Endometrial microvascular endothelial cells (primary cell): ENCODE results near the gene ZNF18. TPM values are rescaled to one million over a fixed set of nuclear protein-coding genes. Genes with fewer than 3 reads are reported as not detected.

Experiments
- in situ Hi-C: cut with HindIII; loops from 2 replicates; pipeline ENCODE4 v1.10.0; 2017; ENCODE audit warnings: low sequenced_read_pairs, low pct_unique_long_range_greater_than_20kb; ENCODE audit errors: inconsistent ontology term
- total RNA-seq: library from RNA; depleted of rRNA; stranded (reverse); fragments of >200 nt; gene quantifications from one replicate; pipeline ENCODE4 v1.2.3, GENCODE V29; 2015; ENCODE audit errors: inconsistent ontology term

ZNF18 gene, protein sequence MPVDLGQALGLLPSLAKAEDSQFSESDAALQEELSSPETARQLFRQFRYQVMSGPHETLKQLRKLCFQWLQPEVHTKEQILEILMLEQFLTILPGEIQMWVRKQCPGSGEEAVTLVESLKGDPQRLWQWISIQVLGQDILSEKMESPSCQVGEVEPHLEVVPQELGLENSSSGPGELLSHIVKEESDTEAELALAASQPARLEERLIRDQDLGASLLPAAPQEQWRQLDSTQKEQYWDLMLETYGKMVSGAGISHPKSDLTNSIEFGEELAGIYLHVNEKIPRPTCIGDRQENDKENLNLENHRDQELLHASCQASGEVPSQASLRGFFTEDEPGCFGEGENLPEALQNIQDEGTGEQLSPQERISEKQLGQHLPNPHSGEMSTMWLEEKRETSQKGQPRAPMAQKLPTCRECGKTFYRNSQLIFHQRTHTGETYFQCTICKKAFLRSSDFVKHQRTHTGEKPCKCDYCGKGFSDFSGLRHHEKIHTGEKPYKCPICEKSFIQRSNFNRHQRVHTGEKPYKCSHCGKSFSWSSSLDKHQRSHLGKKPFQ
- 10.1 TPM for total RNA-seq

DNA sequence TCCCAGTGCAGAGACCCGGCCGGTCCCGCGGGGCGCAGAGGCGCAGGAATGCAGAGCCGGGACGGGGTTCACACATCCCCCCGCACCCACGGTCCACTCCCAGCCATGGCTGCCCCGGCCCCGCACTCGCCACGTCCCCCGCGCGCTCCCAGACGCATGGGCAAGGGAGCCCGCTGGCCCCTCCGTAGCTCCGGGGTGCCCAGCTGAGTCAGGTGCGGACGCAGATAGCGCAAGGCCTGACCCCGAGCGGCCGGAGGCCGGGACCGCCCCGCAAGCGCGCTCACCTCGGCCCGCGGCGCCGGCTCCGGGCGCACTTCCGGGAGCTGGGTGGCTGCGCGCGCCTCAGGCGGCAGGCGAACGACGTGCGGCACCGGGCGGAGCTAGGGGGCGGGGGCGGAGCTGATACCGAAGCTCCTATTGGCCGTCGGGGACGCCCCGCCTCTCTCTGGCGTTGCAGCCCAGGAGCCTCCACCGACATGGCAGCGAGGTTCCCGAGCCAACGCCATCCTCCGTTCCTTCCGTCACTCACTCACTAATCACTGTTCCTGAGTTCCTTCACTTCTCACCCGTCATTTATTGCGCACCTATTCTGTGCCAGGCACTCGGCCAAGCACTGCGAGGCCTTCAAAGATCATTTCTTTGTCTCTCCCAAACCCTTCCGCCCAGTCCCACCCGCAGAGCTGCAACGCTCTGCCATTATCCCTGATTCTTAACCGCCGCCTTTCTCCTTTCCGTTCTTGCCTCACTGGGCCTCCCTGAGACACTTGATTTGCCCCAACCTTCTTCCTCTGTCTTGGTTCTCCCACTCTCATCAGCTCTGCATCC is at the start of gene ZNF18:
TSS of gene ZNF18 (minus strand) at position 329 of the 825 bp plus-strand sequence. CDS start 4,646 bp downstream, outside the sequence.
- in situ Hi-C loops: no loop called here

DNA sequence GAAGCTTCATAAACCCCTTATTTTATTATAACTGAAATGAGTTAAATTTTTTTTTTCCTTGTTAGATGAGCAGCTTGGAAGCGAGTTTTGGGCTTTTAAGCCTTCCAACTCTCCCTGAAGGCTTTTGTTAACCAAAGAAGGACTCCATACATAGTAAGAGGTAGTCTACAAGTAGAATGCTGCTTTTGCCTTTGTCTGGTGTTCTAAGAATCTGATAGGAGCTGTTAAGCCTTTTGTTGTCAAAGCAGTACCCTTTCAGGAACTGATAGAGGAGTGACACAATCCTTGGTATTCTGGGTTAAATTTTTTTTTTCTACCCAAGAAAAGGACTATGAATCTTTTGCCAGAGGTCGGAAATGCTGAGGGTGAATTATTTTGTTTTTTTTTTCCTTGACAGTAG is 49.5 kb upstream of the ZNF18 start:
- in situ Hi-C loops: no loop called here

DNA sequence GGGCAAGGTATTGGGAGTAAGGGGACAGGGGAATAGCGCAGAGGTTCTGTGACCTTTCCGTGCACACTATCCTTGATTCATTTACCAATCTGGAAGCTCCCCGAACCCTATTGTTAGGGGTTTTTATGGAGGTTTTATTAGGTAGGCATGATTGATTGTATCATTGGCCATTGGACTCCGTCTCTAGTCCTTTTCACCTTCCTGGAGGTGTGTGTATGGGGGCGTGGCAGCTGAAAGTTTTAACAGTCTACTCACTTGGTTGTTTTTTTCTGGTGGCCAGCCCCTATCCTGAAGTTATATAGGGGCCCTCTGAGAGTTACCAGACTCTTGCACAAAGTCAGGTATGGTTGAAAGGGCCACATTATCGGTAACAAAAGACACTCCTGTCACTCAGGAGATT is 46.4 kb upstream of the ZNF18 start:
- in situ Hi-C loops: no loop called here

DNA sequence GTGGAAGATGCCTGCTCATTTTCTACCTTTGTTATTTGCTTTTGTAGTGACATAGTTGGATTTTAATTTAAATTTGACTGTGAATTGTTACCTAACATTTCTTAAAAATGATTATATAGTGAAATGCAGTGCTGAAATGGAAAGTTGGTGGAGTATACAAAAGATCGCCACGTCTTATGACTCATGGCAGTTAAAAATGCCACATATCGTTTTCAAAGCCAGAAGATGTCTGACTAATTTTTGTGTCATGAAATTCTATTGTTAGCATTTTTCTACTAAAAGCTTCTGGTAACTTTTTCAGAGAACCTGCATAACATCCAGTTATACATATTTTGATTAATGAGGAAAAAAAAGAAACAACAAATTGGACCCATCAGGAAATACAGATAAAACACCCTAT is 44.0 kb upstream of the ZNF18 start:
- in situ Hi-C loops: no loop called here

DNA sequence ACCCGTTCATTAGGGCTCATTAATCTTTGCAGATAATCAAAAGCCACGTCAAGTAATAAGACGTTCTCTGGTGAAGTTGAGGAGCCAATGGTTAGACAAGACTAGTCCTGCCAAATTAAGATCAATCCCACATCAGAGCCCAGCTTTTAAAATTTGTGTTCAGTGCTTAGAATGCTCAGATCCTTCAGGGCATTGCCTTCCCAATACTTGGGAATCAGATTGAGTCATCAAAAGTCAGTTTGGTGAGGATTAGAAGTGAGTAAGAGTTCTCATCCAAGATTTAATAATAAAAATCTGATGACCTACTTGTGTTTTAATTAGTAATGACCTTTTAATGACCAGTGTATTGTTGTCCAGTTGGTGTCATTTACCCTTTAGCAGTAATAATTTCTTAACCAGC is 43.2 kb upstream of the ZNF18 start:
- in situ Hi-C loops: no loop called here

DNA sequence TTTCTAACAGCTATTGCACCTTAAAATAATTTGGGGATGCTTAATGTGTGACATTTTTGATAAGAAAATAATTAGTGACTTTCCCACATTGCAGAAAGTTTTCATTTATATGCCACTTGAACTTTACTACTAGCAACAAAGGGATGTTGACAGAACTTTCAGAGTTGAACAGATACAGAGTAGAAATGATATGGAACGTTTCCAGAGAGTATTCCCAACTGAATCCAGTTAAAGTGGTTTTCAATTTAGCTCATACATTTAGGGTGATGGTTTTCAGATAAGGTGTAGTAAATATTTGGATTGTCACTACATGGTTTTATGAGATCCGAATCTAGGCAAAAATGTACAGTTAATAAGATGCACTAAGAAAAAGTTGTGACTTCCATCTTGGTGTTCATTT is 40.7 kb upstream of the ZNF18 start:
- in situ Hi-C loops: no loop called here

DNA sequence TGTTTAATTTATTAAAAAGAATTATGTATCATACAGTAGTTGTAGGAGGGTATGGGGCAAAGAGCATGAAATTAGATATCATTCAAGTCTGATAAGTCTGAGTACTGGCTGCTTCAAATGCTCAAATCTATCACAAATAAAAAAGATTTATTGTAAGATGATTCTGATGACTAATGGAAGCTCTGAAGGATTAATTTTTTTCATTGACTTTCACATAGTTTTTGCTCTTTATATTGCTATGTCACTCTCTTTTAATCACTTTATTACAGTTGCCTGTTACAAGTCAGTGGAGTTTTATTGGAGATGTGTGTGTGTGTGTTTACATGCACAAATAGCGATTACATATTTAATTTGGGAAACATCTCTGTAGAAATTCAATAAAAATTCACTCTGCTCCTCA is 38.4 kb upstream of the ZNF18 start:
- in situ Hi-C loops: no loop called here

DNA sequence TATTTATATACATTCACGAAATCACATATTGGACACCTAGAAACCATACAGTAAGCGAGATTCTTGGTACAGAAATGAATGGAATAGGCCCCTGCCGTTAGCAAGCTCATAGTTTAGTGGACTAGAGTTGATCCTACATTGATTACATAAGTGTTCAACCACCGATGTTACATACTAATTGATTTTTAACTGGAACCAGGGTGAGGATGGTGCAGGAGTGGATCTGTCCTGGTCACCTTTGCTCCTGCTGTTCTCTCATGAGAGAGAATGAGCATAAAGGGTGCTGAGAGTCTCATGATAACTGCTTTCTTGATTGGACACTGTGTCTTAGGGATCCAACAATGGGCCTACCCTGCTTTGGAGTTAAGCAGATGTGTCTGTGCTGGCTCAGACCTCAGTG is 37.3 kb upstream of the ZNF18 start:
- in situ Hi-C loops: no loop called here

DNA sequence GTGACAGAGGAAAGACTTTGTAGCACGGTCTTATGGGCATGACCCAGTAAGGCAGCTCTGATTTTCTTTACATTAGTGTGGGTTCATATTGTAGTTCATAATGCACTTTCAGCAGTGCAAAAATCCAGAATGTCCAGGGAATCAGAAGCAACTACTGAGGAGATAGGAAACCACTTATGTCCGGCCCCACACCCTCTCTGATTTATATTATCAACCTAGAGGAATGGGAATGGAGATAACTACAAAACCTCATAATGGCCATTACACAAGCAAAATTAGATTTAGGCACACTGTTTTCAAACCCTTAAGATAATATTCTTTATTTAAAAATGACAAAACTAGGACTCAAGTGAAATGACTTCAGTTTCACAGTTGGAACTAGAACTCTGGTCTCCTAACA is 31.3 kb upstream of the ZNF18 start:
- in situ Hi-C loops: no loop called here

DNA sequence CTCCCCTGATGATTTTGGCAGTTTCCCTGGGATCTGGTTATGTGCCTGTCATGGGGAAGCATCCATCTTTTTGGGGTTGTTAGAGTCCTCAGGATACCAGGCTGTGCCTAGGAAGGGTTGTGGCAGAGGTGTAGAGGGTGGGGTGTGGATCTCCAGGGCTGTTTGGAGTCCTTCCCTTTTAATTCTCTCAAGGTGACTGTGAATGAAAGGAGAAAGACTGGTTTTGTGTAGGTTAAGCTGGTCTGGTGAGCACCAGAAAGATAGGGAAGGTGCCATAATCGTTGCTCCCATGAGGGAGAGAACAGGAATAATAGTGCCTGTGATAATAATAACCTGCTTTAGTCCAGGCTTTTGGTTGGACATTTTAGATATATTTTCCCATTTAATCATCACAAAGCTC is 30.4 kb upstream of the ZNF18 start:
- in situ Hi-C loops: no loop called here

DNA sequence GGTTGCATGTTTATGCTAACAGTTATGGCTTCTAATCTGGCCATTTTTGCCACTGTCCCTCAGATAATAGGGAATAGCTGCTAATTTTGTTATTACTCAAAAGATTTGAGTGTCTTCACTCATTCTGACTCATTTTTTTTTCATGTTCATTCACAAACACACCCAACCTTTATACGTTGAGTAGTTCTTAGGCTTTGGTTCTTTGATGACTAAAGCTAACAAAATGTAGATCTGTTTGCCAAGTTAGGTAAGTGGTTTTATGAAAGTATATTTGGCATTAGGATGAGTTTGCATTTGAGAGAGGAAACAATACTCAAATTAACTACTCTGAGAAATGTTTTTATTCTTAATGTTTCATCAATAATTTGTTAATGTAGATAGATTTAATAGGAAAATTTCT is 27.1 kb upstream of the ZNF18 start:
- in situ Hi-C loops: no loop called here

DNA sequence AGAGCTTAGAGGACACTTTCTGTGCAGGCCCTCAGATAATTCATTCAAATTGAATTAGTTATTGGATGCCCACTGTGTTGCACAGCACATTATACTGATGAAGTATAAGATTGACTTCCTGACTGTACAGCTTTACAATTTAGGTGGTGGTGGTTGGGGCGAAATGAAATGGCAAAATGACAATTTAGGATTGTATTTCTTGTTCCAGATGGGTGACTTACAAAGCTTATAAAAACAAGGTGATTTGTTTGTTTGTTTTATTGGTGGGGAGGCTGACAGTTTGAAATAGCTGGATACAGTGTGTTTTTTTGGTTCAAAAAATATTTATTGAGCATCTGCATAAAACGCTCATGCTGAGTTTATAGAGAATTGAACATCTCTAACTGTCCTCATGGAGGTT is 25.0 kb upstream of the ZNF18 start:
- in situ Hi-C loops: no loop called here

DNA sequence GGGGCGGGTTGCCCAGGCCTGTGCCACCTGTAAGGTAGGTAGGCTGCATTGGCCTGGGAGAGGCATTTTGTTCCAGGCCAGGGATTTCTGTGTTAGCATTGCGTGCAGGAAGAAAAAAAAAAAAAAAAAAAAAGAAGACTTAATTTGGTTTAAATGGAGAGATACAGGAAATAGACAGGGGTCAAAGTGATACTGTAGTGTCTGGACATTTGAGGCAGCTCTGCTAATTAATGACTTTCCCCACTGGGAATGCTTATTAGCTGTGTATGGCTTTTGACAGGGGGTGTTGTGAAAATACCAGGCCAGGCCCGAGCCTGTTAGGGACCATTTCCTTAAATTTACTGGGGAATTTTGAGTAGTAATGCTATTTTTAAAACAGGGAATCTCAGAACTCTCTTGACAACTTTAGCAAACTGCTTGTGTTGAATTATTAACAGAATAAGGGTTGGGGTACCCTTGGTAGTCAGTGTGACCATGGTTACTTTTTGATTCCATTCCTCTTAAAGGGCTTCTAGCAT is 24.4 kb upstream of the ZNF18 start:
- in situ Hi-C loops: no loop called here

DNA sequence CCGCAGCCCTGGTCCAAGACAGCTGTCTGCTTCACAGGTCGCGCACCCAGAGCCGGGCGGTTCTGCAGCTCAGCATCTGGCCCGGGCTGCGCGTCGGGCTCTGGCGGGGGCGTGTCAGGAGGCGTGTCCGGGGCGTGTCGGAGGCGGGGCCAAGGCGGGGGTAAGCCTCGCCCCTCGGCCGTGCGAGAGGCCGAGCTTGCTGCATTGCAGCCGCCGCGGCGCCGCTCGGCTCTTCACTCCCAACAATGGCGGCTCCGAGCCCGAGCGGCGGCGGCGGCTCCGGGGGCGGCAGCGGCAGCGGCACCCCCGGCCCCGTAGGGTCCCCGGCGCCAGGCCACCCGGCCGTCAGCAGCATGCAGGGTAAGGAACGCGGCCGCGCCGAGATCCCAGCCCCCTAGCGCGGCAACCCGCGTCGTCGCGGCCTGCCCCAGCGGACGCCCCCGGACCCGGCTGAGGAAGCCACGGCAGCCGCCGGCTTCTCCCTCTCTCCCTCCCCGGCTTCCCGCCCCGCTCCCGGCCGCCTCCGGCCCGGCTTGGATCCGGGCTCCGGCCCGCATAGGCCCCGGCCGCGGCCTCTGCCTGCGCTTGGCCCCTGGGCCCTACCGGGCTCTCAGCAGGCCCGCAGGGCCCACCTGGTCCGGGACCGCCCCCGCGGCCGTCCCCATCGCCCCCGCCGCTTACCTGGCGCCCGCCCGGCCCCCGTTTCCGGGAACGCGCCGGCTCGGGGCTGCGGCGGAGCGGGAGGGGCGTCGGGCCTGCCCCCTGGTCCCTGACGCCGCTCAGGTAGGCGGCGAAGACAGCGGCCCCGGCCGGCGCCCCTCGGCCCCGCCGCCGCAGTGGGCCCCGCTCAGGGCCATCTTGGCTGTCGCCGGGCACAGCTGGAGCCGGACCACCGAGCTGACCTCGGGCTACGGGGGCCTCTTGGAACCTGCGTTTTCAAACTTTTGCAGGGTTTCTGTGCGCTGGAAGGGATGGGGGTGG is 23.7 kb upstream of the ZNF18 start, which contains the start of gene MAP2K4:
TSS of gene MAP2K4 (plus strand) at position 236 of the 981 bp plus-strand sequence. CDS start at position 246, 10 bp downstream.
- in situ Hi-C loops: no loop called here

DNA sequence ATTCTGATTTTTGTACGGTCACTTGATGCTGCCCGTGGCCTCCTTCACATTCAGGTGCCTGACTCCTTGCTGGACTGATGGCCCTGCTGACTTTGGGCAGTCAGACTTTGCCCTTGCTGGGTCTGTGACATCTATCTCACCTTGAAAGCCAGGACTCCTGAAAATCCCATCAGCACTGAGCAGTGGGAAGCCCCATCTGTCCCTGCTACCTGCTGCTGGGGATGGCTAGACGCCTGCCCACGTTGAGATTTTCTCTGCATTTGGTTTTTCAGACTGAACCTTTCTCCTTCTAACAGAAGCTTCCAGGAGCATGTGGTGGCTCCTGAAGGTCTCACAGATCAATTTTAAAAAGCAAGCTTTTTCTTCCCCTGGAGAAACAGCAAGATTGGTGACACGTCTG is 10.2 kb upstream of the ZNF18 start:
- in situ Hi-C loops: no loop called here

DNA sequence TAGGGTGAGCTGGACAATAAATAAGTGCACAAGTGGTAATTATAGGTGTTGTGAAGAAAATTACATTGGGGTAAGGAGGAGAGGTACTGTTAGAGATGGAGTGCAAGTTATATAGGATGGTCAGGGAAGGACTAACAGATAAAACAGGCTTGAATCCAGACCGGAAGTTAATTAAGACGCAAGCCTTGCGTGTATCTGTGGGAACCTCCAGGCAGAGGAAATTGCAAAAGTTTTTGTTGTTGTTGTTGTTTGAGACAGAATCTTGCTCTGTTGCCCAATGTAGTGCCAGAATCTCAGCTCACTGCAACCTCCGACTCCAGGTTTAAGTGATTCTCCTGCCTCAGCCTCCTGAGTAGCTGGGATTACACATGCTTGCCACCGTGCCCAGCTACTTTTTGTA is 2.4 kb upstream of the ZNF18 start:
- in situ Hi-C loops: no loop called here

DNA sequence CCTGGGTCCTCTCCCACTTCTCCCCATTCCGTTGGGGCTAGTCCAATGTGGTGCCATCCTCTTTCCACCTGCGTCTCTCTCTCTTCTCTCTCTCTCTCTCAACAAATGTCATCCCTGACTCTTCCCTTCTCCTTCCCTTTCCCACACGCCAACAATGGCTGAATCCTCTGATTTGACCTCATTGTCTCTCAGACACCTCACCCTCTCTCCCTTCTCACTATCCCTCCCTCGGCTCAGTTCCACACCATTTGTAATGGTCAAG is 628 bp upstream of the ZNF18 start:
- in situ Hi-C loops: no loop called here

DNA sequence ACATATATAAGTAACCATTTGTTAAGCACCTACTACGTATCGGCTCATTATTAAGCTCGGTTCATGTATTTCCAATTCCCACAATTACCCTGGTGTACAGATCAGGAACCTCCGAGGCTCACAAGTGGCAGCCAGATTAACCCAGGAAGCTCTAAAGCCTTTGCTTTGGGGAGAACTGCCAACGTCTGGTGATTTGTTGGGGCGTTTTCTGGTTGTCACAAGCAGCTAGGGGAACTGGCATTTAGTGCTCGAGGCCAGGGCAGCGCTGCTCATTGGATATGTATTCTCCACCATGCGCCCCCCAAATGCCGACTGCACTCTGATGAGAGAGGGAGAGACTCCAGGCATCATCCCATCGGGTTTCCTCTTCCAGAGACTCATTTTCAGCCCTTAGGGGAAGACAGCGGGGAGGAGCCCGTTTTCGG is 541 bp downstream of the ZNF18 start:
- in situ Hi-C loops: no loop called here

DNA sequence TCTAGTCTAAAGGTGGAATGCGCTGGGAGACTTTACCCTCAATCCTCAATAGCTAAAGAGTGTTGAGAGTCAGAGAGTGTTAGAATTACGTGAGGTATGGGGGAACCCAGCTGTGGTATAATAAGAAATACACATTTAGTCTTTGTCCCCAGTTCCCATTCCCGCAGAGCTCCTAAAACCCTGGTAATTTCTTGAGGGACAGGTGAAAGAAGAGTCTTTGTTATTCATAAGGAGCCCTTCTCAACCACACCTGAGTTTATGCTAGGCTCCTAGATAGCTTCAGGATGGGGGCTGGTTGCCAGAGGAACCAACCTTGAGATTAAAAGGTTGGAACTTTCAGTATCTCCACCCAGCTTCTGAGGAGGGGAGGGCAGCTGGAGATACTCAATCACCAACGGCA is 5.8 kb downstream of the ZNF18 start:
- in situ Hi-C loops: no loop called here
